ENCODE results near the gene WAS.

WAS gene

DNA sequence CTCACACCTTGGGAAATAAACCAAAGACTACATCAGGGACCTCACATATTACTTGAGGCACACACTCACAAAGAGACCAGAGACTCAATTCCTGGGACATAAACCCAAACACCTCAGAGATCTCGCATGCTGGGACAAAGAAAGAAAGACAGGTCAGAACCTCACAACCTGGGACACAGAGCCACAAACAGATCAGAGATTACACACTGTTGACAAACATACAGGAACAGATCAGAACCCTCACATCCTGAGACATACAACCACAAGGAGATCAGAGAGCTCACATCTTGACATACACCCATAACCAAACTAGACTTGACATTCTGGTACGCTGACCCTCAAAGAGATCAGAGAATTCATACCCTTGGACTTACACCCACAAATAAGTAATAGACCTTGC, 30.2 kb downstream of the WAS start:
- no peak for DNase-seq

DNA sequence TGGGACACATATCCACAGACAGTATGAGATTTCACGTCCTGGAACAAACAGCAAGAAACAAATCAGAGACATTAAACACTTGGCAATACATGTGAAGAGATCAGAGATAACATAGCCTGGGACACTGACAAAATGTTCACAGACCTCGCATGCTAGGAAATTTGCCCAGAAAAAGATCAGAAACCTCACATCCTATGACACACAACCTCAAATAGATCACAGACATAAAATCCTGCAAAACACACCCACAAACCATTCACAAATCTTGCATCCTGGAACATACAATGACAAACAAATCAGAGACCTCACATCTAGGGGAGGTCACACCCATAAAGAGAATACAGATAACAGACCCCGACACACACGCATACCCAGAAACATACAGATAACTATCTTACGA, 31.0 kb downstream of the WAS start:
- no peak for DNase-seq

DNA sequence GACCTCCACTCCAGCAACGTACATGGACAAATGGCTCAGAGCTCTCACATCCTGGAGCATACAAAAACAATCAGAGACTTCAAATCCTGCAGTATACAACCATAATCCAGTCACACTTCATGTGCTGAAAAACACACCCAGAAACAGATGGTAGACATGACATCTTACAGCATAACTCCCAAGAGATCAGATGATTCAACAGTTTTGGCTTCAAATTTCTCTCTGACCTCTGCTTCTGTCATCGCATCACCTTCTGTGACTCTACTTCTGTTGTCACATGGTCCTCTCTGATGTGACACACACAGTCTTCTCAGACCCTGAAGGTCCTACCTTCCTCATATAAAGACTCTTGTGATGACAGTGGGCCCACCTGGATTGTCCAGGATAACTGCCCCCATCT, 31.5 kb downstream of the WAS start:
- no peak for DNase-seq

DNA sequence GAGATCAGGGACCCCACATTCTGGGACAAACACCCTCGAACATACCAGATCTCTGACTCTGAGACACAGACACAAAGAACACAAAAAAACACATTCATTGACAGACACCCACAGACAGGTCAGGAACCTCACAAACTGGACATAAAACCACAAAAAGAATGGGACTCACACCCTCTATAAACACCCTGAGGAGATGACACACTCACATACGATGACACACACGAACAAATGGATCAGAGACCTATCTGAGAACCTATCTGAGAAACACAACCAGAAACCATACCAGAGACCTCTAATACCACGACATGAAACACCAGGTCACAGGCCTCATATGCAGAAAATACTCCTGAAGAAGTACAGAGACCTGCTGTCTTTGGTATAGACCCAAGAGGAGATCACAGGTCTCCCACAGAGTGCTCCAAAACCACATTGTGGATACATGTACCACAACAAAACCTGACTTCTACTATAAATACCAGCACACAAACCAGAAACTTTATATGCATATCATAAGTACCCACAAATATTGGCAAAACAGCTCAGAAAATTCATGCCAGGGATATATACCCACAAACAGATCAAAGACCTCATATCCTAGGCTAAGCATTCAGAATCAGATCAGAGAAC, 32.4 kb downstream of the WAS start:
- no peak for DNase-seq

DNA sequence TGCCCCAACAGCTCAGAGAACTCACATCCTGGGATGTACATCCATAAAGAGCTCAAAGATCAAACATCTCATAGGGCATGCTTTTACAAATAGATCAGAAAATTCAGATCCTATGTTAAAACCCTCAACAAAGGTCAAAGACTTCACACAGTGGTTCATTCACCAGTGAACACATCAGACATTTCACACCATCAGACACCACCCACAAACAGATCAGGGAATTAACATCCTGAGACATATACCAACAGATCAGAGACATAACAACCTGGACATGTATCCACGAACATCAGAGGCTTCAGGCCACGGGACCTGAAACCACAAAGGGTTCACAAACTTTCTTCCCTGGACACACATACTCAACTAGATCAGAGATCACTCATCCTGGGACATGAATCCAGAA, 36.4 kb downstream of the WAS start:
- DNase-seq: no peak

DNA sequence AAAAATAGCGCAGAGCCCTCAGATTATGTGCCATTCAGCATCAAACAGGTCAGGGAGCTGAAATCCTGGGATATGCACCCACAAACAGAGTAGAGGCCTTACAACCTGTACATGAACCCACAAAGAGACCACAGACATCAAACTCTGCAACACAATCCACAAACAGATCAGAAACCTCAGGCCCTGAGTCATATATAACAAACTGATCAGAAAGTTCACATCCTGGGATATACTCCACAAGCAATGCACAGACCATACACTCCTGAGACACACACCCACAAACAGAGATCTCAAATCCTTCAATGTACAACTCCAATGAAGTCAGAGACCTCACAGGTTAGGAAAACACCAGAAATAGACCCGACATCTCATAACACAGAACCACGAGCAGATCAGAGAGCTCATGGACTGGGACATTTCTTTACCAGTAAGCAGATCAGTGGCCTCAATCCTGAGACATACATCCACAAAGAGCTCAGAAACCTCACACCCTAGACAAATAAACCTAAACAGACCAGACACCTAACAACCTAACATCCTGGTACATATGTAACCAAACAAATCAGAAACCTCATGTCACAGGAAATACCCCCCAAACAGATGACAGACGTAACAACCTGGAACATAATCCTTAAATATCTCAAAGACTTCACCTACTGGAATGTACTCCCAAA, 37.1 kb downstream of the WAS start:
- no peak for DNase-seq

DNA sequence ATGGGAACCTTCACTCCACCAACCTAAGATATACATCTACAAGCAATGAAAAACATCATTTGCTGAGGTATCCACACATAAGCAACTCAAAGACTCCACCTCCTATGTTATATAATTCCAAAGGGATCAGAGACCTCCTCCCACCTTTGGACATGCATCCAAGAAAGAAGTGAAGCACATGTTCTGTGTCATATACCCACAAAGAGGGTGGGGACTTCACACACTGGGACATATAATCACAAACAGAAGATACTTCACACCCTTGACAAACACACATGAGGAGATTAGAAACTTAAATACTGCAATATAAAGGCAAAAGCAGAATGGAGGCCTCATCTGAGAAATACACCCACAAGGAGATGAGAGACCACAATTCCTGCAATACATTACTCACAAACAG, 38.3 kb downstream of the WAS start:
- no peak for DNase-seq

DNA sequence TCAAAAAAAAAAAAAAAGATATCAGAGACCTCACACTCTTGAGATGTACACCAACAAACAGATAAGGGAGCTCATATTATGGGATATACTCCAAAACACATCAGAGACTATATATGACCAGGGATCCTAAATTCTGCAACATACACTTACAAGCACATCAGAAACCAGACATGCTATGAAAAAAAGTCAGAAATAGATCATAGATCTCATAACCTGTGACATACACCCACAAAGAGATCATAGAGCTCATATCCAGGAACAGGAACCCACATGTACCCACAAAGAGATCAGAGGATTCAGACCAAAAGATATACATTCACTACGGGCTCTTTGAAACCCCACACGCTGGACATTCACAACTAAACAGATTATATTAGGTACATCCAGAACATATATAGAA, 43.0 kb downstream of the WAS start:
- DNase-seq: no peak

DNA sequence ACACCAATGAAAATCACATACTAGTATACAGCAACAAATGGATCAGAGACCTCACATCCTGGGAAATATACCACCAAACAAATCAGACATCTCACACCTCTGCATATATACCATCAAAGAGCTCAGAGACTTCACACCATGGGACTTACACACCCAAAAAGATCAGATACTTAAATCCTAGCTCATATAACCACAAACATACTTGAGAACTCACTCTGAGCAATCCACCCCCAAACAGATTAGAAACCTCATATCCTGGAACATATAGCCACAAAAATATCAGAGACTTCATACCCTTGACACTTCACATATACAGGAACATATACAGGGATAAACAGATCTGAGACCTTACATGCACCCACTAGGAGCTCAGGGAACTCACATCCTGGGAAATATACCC, 45.1 kb downstream of the WAS start:
- no peak for DNase-seq

DNA sequence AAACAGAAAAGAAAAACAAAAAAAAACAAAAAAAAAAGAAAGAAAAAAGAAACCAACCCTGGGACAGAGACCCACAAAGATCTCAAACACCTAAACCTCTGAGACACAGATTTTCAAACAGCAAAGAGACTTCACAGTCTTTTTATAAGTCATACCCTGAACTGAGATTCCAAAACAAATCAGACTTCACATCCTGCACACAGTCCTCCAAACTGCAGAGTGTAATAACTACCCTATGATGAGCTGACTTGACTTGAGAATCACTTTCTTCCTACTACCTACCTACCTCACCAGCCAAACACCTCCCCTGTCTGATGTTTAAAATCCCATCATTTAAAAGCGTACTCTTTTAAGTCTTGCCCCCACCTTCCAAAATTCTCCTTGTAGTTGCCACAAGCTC, 52.7 kb downstream of the WAS start:
- DNase-seq: no peak

DNA sequence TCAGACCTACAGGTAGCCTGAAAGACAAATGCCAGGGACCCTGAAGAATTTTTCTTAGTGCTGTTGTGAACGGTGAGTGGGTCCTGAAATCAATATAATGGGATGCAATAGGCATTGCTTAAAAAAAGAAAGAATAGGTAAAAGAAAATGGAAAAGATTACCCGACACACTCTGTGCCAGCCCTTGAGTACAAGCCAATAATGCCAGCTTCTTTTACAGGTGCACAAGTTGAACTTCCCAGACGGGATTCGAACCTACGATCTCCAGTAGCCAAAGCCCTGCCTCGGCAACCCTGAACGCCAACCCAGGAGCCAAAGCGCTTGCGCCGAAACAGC, 53.2 kb downstream of the WAS start:
- no peak for DNase-seq

DNA sequence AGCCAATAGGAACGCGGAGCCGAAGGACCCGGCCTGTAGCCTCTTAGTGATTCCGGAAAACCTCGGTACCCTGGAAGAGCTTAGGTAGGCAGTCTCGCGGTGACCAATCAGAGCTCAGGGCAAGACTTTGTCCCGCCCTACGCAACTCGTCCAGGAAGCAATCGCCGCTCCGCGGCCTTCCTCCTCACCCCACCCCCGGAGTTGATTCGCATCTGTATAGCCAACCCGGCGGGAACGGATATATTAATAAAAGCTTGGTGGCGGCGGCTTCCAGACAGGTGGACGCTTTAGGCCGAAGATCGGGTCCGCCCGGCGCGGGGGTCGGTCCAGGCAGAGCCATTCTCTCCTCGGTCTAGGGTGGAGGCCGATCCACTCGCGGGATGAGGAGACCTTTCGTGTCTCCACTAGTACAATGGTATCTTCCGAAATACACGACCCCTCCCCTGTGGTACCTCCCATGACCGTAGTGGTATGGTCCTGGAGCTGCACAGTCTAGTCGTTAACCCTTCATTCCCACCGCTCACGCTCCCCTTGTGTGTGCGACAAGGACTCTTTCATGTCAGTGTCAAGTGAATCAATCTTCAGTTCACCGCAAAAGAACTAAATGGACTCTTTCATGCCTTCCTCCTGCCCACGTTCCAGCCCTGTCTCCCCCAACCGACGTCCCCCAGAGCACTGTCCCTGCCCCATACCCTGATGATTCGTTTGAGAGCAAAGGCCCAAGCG, 53.8 kb downstream of the WAS start:
- peak; percentile 94 to 96 for DNase-seq

DNA sequence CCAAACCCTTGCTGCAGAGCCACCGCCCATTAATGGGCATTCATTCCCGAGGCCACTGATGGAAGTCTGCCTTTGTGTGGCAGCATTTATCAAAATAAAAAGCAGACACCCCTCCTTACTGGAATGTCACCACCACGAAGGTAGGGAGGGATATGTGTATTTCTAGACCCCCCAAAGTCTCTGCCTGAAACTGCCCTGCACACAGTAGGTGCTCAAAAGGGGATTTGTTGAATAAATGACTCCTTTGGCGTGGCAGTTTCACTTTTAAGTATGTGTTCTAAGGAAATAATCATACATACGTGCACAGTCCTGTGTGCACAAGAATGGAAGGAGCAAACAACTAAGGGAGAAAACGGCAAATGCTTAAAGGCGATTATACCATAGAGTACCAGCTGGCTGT, 54.3 kb downstream of the WAS start:
- no peak for DNase-seq

Measured in NCI-H1930 (cell line).